GM18867 (cell line): Measurements from ENCODE around the gene TBKBP1.
"Not testable (repeated sequence)": the region's sequence is repeated elsewhere in the genome, so short reads cannot be mapped to it uniquely, and the experiment has no call there.

Experiments used
- ATAC-seq: cut with Tn5 transposase; IDR thresholded peaks from one replicate; pipeline ENCODE4 v1.9.1; 2021; ENCODE audit warnings: mild to moderate bottlenecking, moderate library complexity; ENCODE audit not compliant: unreplicated experiment

Gene TBKBP1

GRCh38 chr17:47676510-47677165 is 17.3 kb upstream of the TBKBP1 start:
- no peak for ATAC-seq

- no peak for ATAC-seq
Observed at GRCh38 chr17:47678196-47678595, 15.8 kb upstream of the TBKBP1 start.

GRCh38 chr17:47682138-47682537 is 11.8 kb upstream of the TBKBP1 start:
- no peak for ATAC-seq

GRCh38 chr17:47682727-47683126 is 11.2 kb upstream of the TBKBP1 start:
- ATAC-seq, result not testable (repeated sequence)

- ATAC-seq, result no peak
Observed at GRCh38 chr17:47684025-47684424, 9.9 kb upstream of the TBKBP1 start.

- ATAC-seq, result no peak
Observed at GRCh38 chr17:47684535-47685193, 9.3 kb upstream of the TBKBP1 start.

GRCh38 chr17:47685556-47686275 is 8.2 kb upstream of the TBKBP1 start:
- ATAC-seq, result no peak

- no peak for ATAC-seq
Observed at GRCh38 chr17:47686276-47686635, 7.7 kb upstream of the TBKBP1 start.

GRCh38 chr17:47686664-47687327 is 7.2 kb upstream of the TBKBP1 start:
- no peak for ATAC-seq

- no peak for ATAC-seq
Observed at GRCh38 chr17:47687328-47687690, 6.7 kb upstream of the TBKBP1 start.

- ATAC-seq, result no peak
Observed at GRCh38 chr17:47687748-47688147, 6.2 kb upstream of the TBKBP1 start.

- no peak for ATAC-seq
Observed at GRCh38 chr17:47690121-47690520, 3.8 kb upstream of the TBKBP1 start.

GRCh38 chr17:47692137-47692894 is 1.6 kb upstream of the TBKBP1 start:
- no peak for ATAC-seq

- no peak for ATAC-seq
Observed at GRCh38 chr17:47692895-47693730, 848 bp upstream of the TBKBP1 start.

- no peak for ATAC-seq
Observed at GRCh38 chr17:47694581-47695428, 844 bp downstream of the TBKBP1 start.

GRCh38 chr17:47695429-47696376 is 1.7 kb downstream of the TBKBP1 start:
- ATAC-seq, result no peak

- ATAC-seq, result no peak
Observed at GRCh38 chr17:47696717-47697642, 3.0 kb downstream of the TBKBP1 start.
